GM12878 (cell line): ENCODE results near the gene GABBR2.

Experiments used
- EZH2 ChIP-seq: IDR thresholded peaks from 2 replicates; pipeline ENCODE4 v1.6.1; 2012; ENCODE audit warnings: low read depth, mild to moderate bottlenecking, control low read depth, inconsistent platforms, low read length, borderline replicate concordance; ENCODE audit not compliant: control insufficient read depth
- MAX ChIP-seq: IDR thresholded peaks from 2 replicates; pipeline ENCODE4 v1.6.1; 2012; ENCODE audit warnings: low read depth, low read length, improper control_type of control experiment

- TF ChIP-seq EZH2: no peak
- TF ChIP-seq MAX: no peak
Measured at GRCh38 chr9:98399950-98400683, 308.6 kb downstream of the GABBR2 start.
